Right lobe of liver (tissue), 4 donors: ENCODE data around the gene TMEM39B.

ENCODE experiments used
- POLR2A ChIP-seq: fragments of 450-650 bp; IDR thresholded peaks from one replicate; pipeline ENCODE4 v1.6.1; 2017; ENCODE audit warnings: antibody characterized with exemption, mild to moderate bottlenecking
- TF ChIP-seq, protein P1 (sequence below), 4 donors: fragments of 200-600 bp in 3 of 4; fragments of 450-650 bp in 1 of 4; IDR thresholded peaks; one replicate each; pipeline versions ENCODE4 v1.5.1 to v1.8.0; 2016 to 2022; ENCODE audit warnings: antibody characterized with exemption in 4 of 4, mild to moderate bottlenecking in 2 of 4
- donor health status: DM: no; HTN: no; CAD: no.
- donor health status: DM: no; HTN: no; CAD: no.
- donor health status: DM: no; HTN: yes; CAD: no.

DNA sequence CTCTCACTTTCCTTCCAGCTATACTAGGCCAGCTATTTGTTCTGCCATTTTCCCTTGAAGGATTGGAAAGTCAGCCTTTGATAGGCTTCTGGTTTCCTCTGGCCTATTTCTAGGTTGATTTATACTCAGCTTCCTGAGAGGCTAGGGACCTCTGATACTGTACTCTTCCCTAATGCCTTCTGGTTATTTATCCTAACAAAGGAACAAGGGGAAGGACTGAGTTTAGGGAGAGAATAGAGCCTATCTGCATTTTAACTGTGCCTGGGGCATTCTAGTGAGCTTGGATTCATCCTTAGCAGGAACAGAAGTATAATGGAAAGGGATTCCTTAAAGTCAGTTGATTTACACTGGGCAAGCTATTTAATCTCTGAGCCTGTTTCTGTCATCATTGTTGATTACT lies 11.8 kb upstream of the TMEM39B start:
- TF ChIP-seq, protein P1, sequence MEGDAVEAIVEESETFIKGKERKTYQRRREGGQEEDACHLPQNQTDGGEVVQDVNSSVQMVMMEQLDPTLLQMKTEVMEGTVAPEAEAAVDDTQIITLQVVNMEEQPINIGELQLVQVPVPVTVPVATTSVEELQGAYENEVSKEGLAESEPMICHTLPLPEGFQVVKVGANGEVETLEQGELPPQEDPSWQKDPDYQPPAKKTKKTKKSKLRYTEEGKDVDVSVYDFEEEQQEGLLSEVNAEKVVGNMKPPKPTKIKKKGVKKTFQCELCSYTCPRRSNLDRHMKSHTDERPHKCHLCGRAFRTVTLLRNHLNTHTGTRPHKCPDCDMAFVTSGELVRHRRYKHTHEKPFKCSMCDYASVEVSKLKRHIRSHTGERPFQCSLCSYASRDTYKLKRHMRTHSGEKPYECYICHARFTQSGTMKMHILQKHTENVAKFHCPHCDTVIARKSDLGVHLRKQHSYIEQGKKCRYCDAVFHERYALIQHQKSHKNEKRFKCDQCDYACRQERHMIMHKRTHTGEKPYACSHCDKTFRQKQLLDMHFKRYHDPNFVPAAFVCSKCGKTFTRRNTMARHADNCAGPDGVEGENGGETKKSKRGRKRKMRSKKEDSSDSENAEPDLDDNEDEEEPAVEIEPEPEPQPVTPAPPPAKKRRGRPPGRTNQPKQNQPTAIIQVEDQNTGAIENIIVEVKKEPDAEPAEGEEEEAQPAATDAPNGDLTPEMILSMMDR (IDR thresholded peaks at IDR 0.05) = no peak
- TF ChIP-seq POLR2A = no peak
